ENCODE results near the gene RPS10. TPM values are rescaled to one million over a fixed set of nuclear protein-coding genes. Genes with fewer than 3 reads are reported as not detected.

Gene RPS10
- total and polyA plus RNA-seq, 2 of the 8 experiments (the other 6 are each of a cell fraction or from before 2014, with no cell fraction given): 2,408 to 11,142 TPM

DNA sequence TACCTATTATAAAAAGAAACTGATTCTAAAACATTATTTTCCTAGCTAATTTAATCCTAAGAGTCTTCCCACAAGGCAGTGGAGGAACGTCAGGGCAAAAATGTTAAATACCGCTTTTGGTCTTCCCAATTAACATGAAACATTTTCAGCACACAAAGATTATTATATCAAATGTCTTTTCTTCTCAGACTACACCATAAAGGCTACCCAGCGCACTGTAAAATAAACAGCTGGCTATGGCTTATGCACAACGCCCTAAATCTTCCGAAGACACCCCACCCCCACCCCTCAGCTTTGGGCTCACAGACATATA lies 34.4 kb downstream of the RPS10 start:
- Histone ChIP-seq H3K56ac (replicated peaks; ENCODE audit: insufficient read length, low read depth, low read length) (peak overlapping the region; percentile 32), H3K9me3 (ENCODE audit: insufficient read depth in 2 of 2, low read depth in 1 of 2, low read length in 1 of 2) (peaks cover 0 to 5% of the 10 kb centered on the region in 2 experiments; a peak in 1 of 4 replicates), H3K4me1 (replicated peaks in 1 of 4; ENCODE audit: control insufficient read depth in 3 of 4, insufficient read depth in 4 of 4, low read length in 3 of 4) (peaks cover 0 to 6% (median 2%) of the 10 kb centered on the region in 4 experiments; a peak in 2 of 7 replicates), H3K27me3 (replicated peaks in 1 of 4; ENCODE audit: control insufficient read depth in 3 of 4, extremely low read depth in 1 of 4, insufficient read depth in 3 of 4, low read length in 3 of 4) (no peaks in the 10 kb centered on the region), H3K79me2 (ENCODE audit: control insufficient read depth in 1 of 2, insufficient read depth in 2 of 2, low read length in 2 of 2) (peaks cover 12 to 52% of the 10 kb centered on the region in 2 experiments), H3K14ac (ENCODE audit: insufficient read length) (no peak overlapping the region), H2AFZ (ENCODE audit: low read length) (no peak overlapping the region), H3K36me3 (ENCODE audit: control insufficient read depth in 2 of 4, insufficient read depth in 4 of 4, low read length in 3 of 4) (no peaks in the 10 kb centered on the region), H4K8ac (ENCODE audit: extremely low read depth, insufficient read depth, low read length) (no peak overlapping the region), H3K23ac (ENCODE audit: insufficient read length) (no peak overlapping the region), H3K9ac (replicated peaks in 1 of 4; ENCODE audit: extremely low read depth in 1 of 4, low read depth in 3 of 4, low read length in 3 of 4) (peak overlapping the region; percentile 10 to 85 (median 62); a peak in 6 of 7 replicates), H3K4ac (replicated peaks; ENCODE audit: insufficient read length, low read depth, low read length) (no peak overlapping the region), H3K4me3 (ENCODE audit: extremely low read depth in 1 of 4, insufficient read depth in 2 of 4, low read depth in 3 of 4, low read length in 4 of 4) (peak overlapping the region; percentile 78 to 99 (median 83)), H3K18ac (ENCODE audit: extremely low read depth, low read length) (no peak overlapping the region), H2BK20ac (ENCODE audit: low read length) (no peak overlapping the region), H2BK120ac (replicated peaks; ENCODE audit: low read depth, low read length) (no peak overlapping the region), H3K23me2 (ENCODE audit: low read depth, low read length) (peaks cover 5% of the 10 kb centered on the region; the same call in 1 of the 2 replicates), H3K79me1 (ENCODE audit: low read depth, low read length) (peaks cover 3% of the 10 kb centered on the region; the same call in 1 of the 2 replicates), H4K5ac (ENCODE audit: insufficient read length, low read depth, low read length) (no peak overlapping the region), H2BK12ac (ENCODE audit: low read depth, low read length) (no peak overlapping the region), H2BK15ac (ENCODE audit: low read length) (no peak overlapping the region), H2AK5ac (ENCODE audit: low read depth, low read length) (no peak overlapping the region), H3K27ac (ENCODE audit: low read depth, low read length) (0 out of 2 replicates have a peak overlapping the region, but pooled peaks have one; percentile 66), H4K91ac (replicated peaks; ENCODE audit: insufficient read length, low read length) (no peak overlapping the region), H3K4me2 (ENCODE audit: insufficient read depth in 1 of 2, low read depth in 2 of 2, low read length in 2 of 2) (peak overlapping the region; percentile 83 to 85), H4K20me1 (replicated peaks in 1 of 2; ENCODE audit: control insufficient read depth in 1 of 2, insufficient read depth in 2 of 2, low read length in 2 of 2) (peaks cover 0 to 3% of the 10 kb centered on the region in 2 experiments), H2BK5ac (ENCODE audit: low read depth, low read length) (0 out of 2 replicates have a peak overlapping the region, but pooled peaks have one; percentile 60)
- FAIRE-seq (no peak), DNase-seq (ENCODE audit: low read depth in 1 of 2, low spot score in 2 of 2) (no peak)
- WGBS, 2 experiments (ENCODE audit: extremely low coverage in 1 of 2, insufficient coverage in 1 of 2, insufficient read length in 1 of 2, insufficient replicate concordance in 2 of 2, low coverage in 1 of 2, low lambda C conversion rate in 2 of 2, missing lambda C conversion rate in 1 of 2): 3% methylated on average over 5 of the region's 5 CpGs; no CpG with 5 or more reads in 1 of the 2 experiments
- CTCF ChIA-PET (ENCODE audit: partially characterized antibody): interaction anchor here (1.1 to 1.3 kb wide), 3 partner anchors 12 to 67 kb away, joined by 3 to 6 read pairs (median 4); no protein-coding TSS in a partner anchor
- POLR2A ChIA-PET (ENCODE audit: partially characterized antibody): interaction anchor here (1.0 to 9.4 kb wide), 7 partner anchors 10 to 155 kb away, joined by 3 to 108 read pairs (median 7); partner anchors contain the start of genes HMGA1, RPS10 and SMIM29
- TF ChIP-seq, protein P1, sequence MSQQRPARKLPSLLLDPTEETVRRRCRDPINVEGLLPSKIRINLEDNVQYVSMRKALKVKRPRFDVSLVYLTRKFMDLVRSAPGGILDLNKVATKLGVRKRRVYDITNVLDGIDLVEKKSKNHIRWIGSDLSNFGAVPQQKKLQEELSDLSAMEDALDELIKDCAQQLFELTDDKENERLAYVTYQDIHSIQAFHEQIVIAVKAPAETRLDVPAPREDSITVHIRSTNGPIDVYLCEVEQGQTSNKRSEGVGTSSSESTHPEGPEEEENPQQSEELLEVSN (IDR thresholded peaks at IDR 0.05): no peak
- TF ChIP-seq CTBP2 (IDR thresholded peaks at IDR 0.05; ENCODE audit: borderline replicate concordance, insufficient read depth, insufficient read length, low read length) (no peak), CHD2 (IDR thresholded peaks at IDR 0.05; ENCODE audit: low read length) (no peak)
